ENCODE results near the gene PPP1R2.

The PPP1R2 gene

GRCh38 chr3:195540027-195540426 is 3.1 kb downstream of the PPP1R2 start:
- H3K9me3 ChIP-seq (ENCODE audit: control insufficient read depth, low read length): no peaks in the 10 kb centered on the region
- no peak for TF ChIP-seq CTCF (IDR thresholded peaks at IDR 0.05)
- no peaks in the 10 kb centered on the region for H3K27me3 ChIP-seq (ENCODE audit: control insufficient read depth, insufficient read depth, low read length)
- H3K4me3 ChIP-seq (ENCODE audit: low read depth, low read length): no peak overlapping the region
- H3K79me2 ChIP-seq: peaks cover 36% of the 10 kb centered on the region
- H3K4me1 ChIP-seq: peaks cover 11% of the 10 kb centered on the region
- H3K36me3 ChIP-seq (ENCODE audit: control insufficient read depth, insufficient read depth, low read length): no peaks in the 10 kb centered on the region
- H3K4me2 ChIP-seq (ENCODE audit: low read length): no peak overlapping the region
- no peak overlapping the region for H2AFZ ChIP-seq
- no peak overlapping the region for H3K9ac ChIP-seq
- H3K27ac ChIP-seq: no peak overlapping the region

GRCh38 chr3:195539479-195539878 is 3.6 kb downstream of the PPP1R2 start:
- Histone ChIP-seq H2AFZ (no peak overlapping the region), H3K36me3 (ENCODE audit: control insufficient read depth, insufficient read depth, low read length) (no peaks in the 10 kb centered on the region), H3K4me3 (ENCODE audit: low read depth, low read length) (no peak overlapping the region), H3K79me2 (peaks cover 42% of the 10 kb centered on the region), H3K27ac (no peak overlapping the region), H3K4me2 (ENCODE audit: low read length) (no peak overlapping the region), H3K9ac (no peak overlapping the region), H3K4me1 (peaks cover 11% of the 10 kb centered on the region), H3K9me3 (ENCODE audit: control insufficient read depth, low read length) (no peaks in the 10 kb centered on the region), H3K27me3 (ENCODE audit: control insufficient read depth, insufficient read depth, low read length) (no peaks in the 10 kb centered on the region)
- TF ChIP-seq CTCF (IDR thresholded peaks at IDR 0.05): no peak

GRCh38 chr3:195537995-195538394 is 5.1 kb downstream of the PPP1R2 start:
- Histone ChIP-seq H3K4me3 (ENCODE audit: low read depth, low read length) (no peak overlapping the region), H3K9ac (no peak overlapping the region), H2AFZ (no peak overlapping the region), H3K79me2 (peaks cover 42% of the 10 kb centered on the region), H3K9me3 (ENCODE audit: control insufficient read depth, low read length) (no peaks in the 10 kb centered on the region), H3K4me2 (ENCODE audit: low read length) (no peak overlapping the region), H3K27me3 (ENCODE audit: control insufficient read depth, insufficient read depth, low read length) (no peaks in the 10 kb centered on the region), H3K27ac (no peak overlapping the region), H3K4me1 (peaks cover 11% of the 10 kb centered on the region), H3K36me3 (ENCODE audit: control insufficient read depth, insufficient read depth, low read length) (no peaks in the 10 kb centered on the region)
- no peak for TF ChIP-seq CTCF (IDR thresholded peaks at IDR 0.05)

- Histone ChIP-seq H3K36me3 (ENCODE audit: control insufficient read depth, insufficient read depth, low read length) (no peaks in the 10 kb centered on the region), H3K27me3 (ENCODE audit: control insufficient read depth, insufficient read depth, low read length) (no peaks in the 10 kb centered on the region), H3K27ac (no peak overlapping the region), H3K79me2 (peaks cover 31% of the 10 kb centered on the region), H2AFZ (no peak overlapping the region), H3K4me1 (peaks cover 6% of the 10 kb centered on the region), H3K4me3 (ENCODE audit: low read depth, low read length) (no peak overlapping the region), H3K4me2 (ENCODE audit: low read length) (no peak overlapping the region), H3K9ac (no peak overlapping the region), H3K9me3 (ENCODE audit: control insufficient read depth, low read length) (no peaks in the 10 kb centered on the region)
- TF ChIP-seq CTCF (IDR thresholded peaks at IDR 0.05): no peak
These were observed 7.8 kb downstream of the PPP1R2 start for GRCh38 chr3:195535293-195535692.

GRCh38 chr3:195532834-195533233 is 10.3 kb downstream of the PPP1R2 start:
- Histone ChIP-seq H3K27ac (no peak overlapping the region), H3K79me2 (peaks cover 17% of the 10 kb centered on the region), H3K9ac (no peak overlapping the region), H3K4me2 (ENCODE audit: low read length) (no peak overlapping the region), H2AFZ (no peak overlapping the region), H3K4me3 (ENCODE audit: low read depth, low read length) (no peak overlapping the region), H3K36me3 (ENCODE audit: control insufficient read depth, insufficient read depth, low read length) (no peaks in the 10 kb centered on the region), H3K27me3 (ENCODE audit: control insufficient read depth, insufficient read depth, low read length) (no peaks in the 10 kb centered on the region), H3K9me3 (ENCODE audit: control insufficient read depth, low read length) (no peaks in the 10 kb centered on the region), H3K4me1 (peaks cover 3% of the 10 kb centered on the region)
- no peak for TF ChIP-seq CTCF (IDR thresholded peaks at IDR 0.05)

All from parathyroid adenoma (tissue), 2 donors.